Dermis microvascular lymphatic vessel endothelial cell (primary cell): Measurements from ENCODE around the gene SLCO2A1. TPM values are rescaled to one million over a fixed set of nuclear protein-coding genes. Genes with fewer than 3 reads are reported as not detected.

Source experiments
- DNase-seq, 2 donors: peaks; one replicate each; pipeline versions ENCODE4 v3.0.0 to v3.0.0-alpha.2; 2010; ENCODE audit warnings: low read depth in 2 of 2
- total RNA-seq: library from RNA; depleted of rRNA; stranded (reverse); fragments of >200 nt; gene quantifications from 2 replicates; pipeline ENCODE4 v1.2.1, GENCODE V29; 2014

SLCO2A1 gene
- total RNA-seq, 1 donor from 2014 or later = 1.2 TPM

- DNase-seq = no peak
Measured at GRCh38 chr3:133980550-133980949, 49.2 kb downstream of the SLCO2A1 start.

- DNase-seq = no peak
Measured at GRCh38 chr3:133980035-133980434, 49.7 kb downstream of the SLCO2A1 start.

- DNase-seq = peak; percentile 94 to 97
Measured at GRCh38 chr3:133979553-133979952, 50.2 kb downstream of the SLCO2A1 start.

GRCh38 chr3:133977568-133977967, 52.2 kb downstream of the SLCO2A1 start:
- DNase-seq = peak; percentile 73 to 98

- DNase-seq = no peak
Measured at GRCh38 chr3:133973249-133973980, 56.3 kb downstream of the SLCO2A1 start.

GRCh38 chr3:133972156-133972555, 57.6 kb downstream of the SLCO2A1 start:
- no peak for DNase-seq

- no peak for DNase-seq
Measured at GRCh38 chr3:133970916-133971315, 58.8 kb downstream of the SLCO2A1 start.

- DNase-seq = no peak
Measured at GRCh38 chr3:133970339-133970738, 59.4 kb downstream of the SLCO2A1 start.

GRCh38 chr3:133967992-133968892, 61.5 kb downstream of the SLCO2A1 start:
- peak in 1 of 2 donors; percentile 55 for DNase-seq

- DNase-seq = no peak
Measured at GRCh38 chr3:133966954-133967353, 62.8 kb downstream of the SLCO2A1 start.

- no peak for DNase-seq
Measured at GRCh38 chr3:133965906-133966305, 63.8 kb downstream of the SLCO2A1 start.

- DNase-seq = peak; percentile 87 to 92
Measured at GRCh38 chr3:133965013-133965570, 64.6 kb downstream of the SLCO2A1 start.

GRCh38 chr3:133964547-133964946, 65.2 kb downstream of the SLCO2A1 start:
- DNase-seq = peak in 1 of 2 donors; percentile 36

- no peak for DNase-seq
Measured at GRCh38 chr3:133963657-133964396, 65.9 kb downstream of the SLCO2A1 start.

- peak in 1 of 2 donors; percentile 39 for DNase-seq
Measured at GRCh38 chr3:133962849-133963248, 66.9 kb downstream of the SLCO2A1 start.

GRCh38 chr3:133958071-133958805, 71.5 kb downstream of the SLCO2A1 start:
- no peak for DNase-seq

- no peak for DNase-seq
Measured at GRCh38 chr3:133956982-133957381, 72.7 kb downstream of the SLCO2A1 start.

- DNase-seq = peak in 1 of 2 donors; percentile 44
Measured at GRCh38 chr3:133956353-133956752, 73.4 kb downstream of the SLCO2A1 start.

GRCh38 chr3:133955892-133956291, 73.8 kb downstream of the SLCO2A1 start:
- no peak for DNase-seq

GRCh38 chr3:133954717-133955360, 74.9 kb downstream of the SLCO2A1 start:
- DNase-seq = no peak
